ENCODE results near the gene CD40. TPM values are rescaled to one million over a fixed set of nuclear protein-coding genes. Genes with fewer than 3 reads are reported as not detected.
"Not testable (repeated sequence)": the region's sequence is repeated elsewhere in the genome, so short reads cannot be mapped to it uniquely, and the experiment has no call there.

Gene CD40
- polyA plus RNA-seq, 3 donors, result 14.4 to 26.1 (median 18.8) TPM

DNA sequence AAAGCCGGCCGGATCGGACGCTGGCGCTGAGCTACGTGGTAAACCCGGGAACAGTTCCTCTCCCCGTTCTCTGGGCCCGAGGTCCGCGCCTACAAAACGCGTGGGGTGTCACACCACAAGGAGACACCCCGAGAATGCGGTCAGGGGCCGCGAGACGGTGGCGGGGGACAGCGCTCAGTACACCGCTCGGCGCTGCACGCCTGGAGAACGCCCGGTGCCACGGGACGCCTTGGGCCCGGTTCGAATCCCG, 29.0 kb upstream of the CD40 start:
- H3K27me3 Mint-ChIP-seq (ENCODE audit: low read depth in 3 of 3), result no peaks in the 10 kb centered on the region
- H3K36me3 Mint-ChIP-seq, result peaks cover 5 to 6% of the 10 kb centered on the region in 2 donors
- peaks cover 53% of the 10 kb centered on the region for H4K20me1 ChIP-seq (ENCODE audit: insufficient read depth, low read length)
- peak overlapping the region; percentile 51 to 88 (median 75) for H3K4me3 ChIP-seq (replicated peaks in 1 of 3; ENCODE audit: low read depth in 2 of 3, low read length in 3 of 3)
- H3K9ac ChIP-seq (ENCODE audit: insufficient read depth, low read length, poor library complexity, severe bottlenecking), result peak overlapping the region; percentile 92
- H3K27ac Mint-ChIP-seq, result peak overlapping the region; percentile 85 to 97 (median 93)
- H2AFZ ChIP-seq (ENCODE audit: insufficient read depth, low read depth, low read length, poor library complexity, severe bottlenecking), result peak overlapping the region; percentile 91
- H3K4me3 Mint-ChIP-seq, result peak overlapping the region; percentile 85 to 94
- peaks cover 50% of the 10 kb centered on the region for H3K4me1 Mint-ChIP-seq
- intact Hi-C loops (cut with micrococcal nuclease), result loop anchor here (5.0 to 10.0 kb wide), 3 partner anchors 77 to 117 kb away; partner anchors contain the start of gene ZNF335 (in 1 of the 2)
- peaks cover 53% of the 10 kb centered on the region for H3K79me2 ChIP-seq (ENCODE audit: insufficient read depth, low read length)
- 0% methylated on average over 31 of the region's 31 CpGs for WGBS (ENCODE audit: insufficient coverage)
- TF ChIP-seq, protein P1, sequence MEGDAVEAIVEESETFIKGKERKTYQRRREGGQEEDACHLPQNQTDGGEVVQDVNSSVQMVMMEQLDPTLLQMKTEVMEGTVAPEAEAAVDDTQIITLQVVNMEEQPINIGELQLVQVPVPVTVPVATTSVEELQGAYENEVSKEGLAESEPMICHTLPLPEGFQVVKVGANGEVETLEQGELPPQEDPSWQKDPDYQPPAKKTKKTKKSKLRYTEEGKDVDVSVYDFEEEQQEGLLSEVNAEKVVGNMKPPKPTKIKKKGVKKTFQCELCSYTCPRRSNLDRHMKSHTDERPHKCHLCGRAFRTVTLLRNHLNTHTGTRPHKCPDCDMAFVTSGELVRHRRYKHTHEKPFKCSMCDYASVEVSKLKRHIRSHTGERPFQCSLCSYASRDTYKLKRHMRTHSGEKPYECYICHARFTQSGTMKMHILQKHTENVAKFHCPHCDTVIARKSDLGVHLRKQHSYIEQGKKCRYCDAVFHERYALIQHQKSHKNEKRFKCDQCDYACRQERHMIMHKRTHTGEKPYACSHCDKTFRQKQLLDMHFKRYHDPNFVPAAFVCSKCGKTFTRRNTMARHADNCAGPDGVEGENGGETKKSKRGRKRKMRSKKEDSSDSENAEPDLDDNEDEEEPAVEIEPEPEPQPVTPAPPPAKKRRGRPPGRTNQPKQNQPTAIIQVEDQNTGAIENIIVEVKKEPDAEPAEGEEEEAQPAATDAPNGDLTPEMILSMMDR (IDR thresholded peaks at IDR 0.05), result no peak
- peak; percentile 34 to 43 (median 36) for DNase-seq
- H3K4me2 ChIP-seq (replicated peaks; ENCODE audit: extremely low read depth, low read length, poor library complexity, severe bottlenecking), result peak overlapping the region; percentile 96
- peaks cover 0 to 3% of the 10 kb centered on the region in 2 donors for H3K9me3 ChIP-seq (replicated peaks in 1 of 2; ENCODE audit: control insufficient read depth in 1 of 2, insufficient read depth in 1 of 2, low read length in 2 of 2)
- peaks cover 27 to 50% of the 10 kb centered on the region in 2 donors for H3K4me1 ChIP-seq (ENCODE audit: control insufficient read depth in 1 of 2, insufficient read depth in 2 of 2, low read length in 2 of 2)
- peaks cover 0 to 8% (median 1%) of the 10 kb centered on the region in 7 donors for H3K9me3 Mint-ChIP-seq
- H3K36me3 ChIP-seq (replicated peaks in 1 of 2; ENCODE audit: control insufficient read depth in 1 of 2, insufficient read depth in 2 of 2, low read length in 2 of 2), result no peaks in the 10 kb centered on the region
- peak overlapping the region; percentile 58 to 92 for H3K27ac ChIP-seq (ENCODE audit: low read depth in 1 of 2, low read length in 2 of 2)
- H3K27me3 ChIP-seq (ENCODE audit: control insufficient read depth in 2 of 2, insufficient read depth in 2 of 2, low read length in 2 of 2), result no peaks in the 10 kb centered on the region

DNA sequence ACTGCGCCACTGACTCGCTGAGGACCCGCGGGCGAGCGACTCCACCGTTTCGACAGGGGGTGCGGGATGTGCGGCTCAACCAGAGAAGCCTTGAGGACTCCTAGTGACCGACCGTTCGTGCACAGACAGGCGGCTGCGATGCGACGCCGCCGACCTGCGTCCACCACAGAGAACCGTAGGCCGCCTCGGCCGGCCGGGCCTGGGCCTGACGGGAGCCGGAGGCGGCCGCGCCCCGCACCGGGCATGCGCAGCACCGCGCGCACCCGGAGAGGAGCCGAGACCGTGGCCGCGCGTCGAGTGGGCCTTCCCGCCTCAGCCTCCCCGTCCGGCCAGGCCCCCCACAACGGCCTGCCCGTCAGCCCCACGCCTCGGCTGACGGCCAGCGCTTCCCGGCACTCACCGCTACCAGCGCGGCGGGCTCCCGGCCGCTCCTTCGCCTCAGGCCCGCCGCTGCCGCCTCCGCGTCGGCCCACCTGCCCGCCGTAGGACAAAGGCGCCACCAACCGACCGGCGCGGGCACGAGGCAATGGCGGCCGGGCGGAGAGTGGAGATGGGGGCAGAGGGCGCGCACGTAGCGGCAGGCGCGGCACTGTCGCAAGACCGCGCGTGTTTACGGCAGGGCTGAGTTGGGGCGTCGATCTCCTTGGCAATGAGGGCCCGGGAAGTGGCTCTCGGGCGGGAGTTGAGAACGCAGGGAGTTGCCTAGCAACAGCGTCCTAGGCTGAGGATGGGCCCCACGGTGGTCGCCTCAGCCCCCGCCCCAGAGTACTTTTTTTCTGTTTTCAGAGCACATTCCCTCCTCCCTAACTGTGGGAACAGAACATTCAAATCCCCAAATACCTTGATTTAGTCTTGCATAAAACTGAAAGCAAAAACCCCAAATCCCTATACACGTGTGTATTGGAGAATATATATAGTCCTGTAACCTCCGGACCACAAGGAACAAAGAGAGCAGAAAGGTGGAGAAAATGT, 28.4 kb upstream of the CD40 start, which contains the start of gene NCOA5:
NCOA5 (minus strand) TSS at position 546 of the 972 bp plus-strand sequence. CDS start 10,538 bp downstream, outside the sequence.
- H3K4me1 Mint-ChIP-seq, result peaks cover 44% of the 10 kb centered on the region
- intact Hi-C loops (cut with micrococcal nuclease), result loop anchor here (5.0 to 10.0 kb wide), 4 partner anchors 77 to 295 kb away; partner anchors contain the start of genes DNTTIP1 (in 1 of the 2), WFDC3 (in 1 of the 2) and ZNF335 (in 1 of the 2)
- no peaks in the 10 kb centered on the region for H3K27me3 Mint-ChIP-seq (ENCODE audit: low read depth in 3 of 3)
- peak within 1 kb of the TSS; percentile 85 to 94 for H3K4me3 Mint-ChIP-seq
- Histone ChIP-seq H3K27ac (ENCODE audit: low read depth in 1 of 2, low read length in 2 of 2) (peak within 1 kb of the TSS; percentile 58 to 92), H3K4me1 (ENCODE audit: control insufficient read depth in 1 of 2, insufficient read depth in 2 of 2, low read length in 2 of 2) (peaks cover 25 to 46% of the 10 kb centered on the region in 2 donors), H3K9me3 (replicated peaks in 1 of 2; ENCODE audit: control insufficient read depth in 1 of 2, insufficient read depth in 1 of 2, low read length in 2 of 2) (peaks cover 0 to 3% of the 10 kb centered on the region in 2 donors), H3K27me3 (ENCODE audit: control insufficient read depth in 2 of 2, insufficient read depth in 2 of 2, low read length in 2 of 2) (no peaks in the 10 kb centered on the region), H3K4me3 (replicated peaks in 1 of 3; ENCODE audit: low read depth in 2 of 3, low read length in 3 of 3) (peak within 1 kb of the TSS; percentile 51 to 88 (median 75)), H4K20me1 (ENCODE audit: insufficient read depth, low read length) (peaks cover 47% of the 10 kb centered on the region), H3K79me2 (ENCODE audit: insufficient read depth, low read length) (peaks cover 47% of the 10 kb centered on the region), H2AFZ (ENCODE audit: insufficient read depth, low read depth, low read length, poor library complexity, severe bottlenecking) (peak within 1 kb of the TSS; percentile 91), H3K4me2 (replicated peaks; ENCODE audit: extremely low read depth, low read length, poor library complexity, severe bottlenecking) (peak within 1 kb of the TSS; percentile 96), H3K36me3 (replicated peaks in 1 of 2; ENCODE audit: control insufficient read depth in 1 of 2, insufficient read depth in 2 of 2, low read length in 2 of 2) (no peaks in the 10 kb centered on the region), H3K9ac (ENCODE audit: insufficient read depth, low read length, poor library complexity, severe bottlenecking) (peak within 1 kb of the TSS; percentile 92)
- peaks cover 5 to 6% of the 10 kb centered on the region in 2 donors for H3K36me3 Mint-ChIP-seq
- peaks cover 0 to 8% (median 1%) of the 10 kb centered on the region in 7 donors for H3K9me3 Mint-ChIP-seq
- under 1% methylated on average over 97 of the region's 100 CpGs for WGBS (ENCODE audit: insufficient coverage)
- DNase-seq, result peak; percentile 90 to 94 (median 92)
- TF ChIP-seq, protein P1 (IDR thresholded peaks at IDR 0.05), result no peak
- peak within 1 kb of the TSS; percentile 85 to 97 (median 93) for H3K27ac Mint-ChIP-seq

DNA sequence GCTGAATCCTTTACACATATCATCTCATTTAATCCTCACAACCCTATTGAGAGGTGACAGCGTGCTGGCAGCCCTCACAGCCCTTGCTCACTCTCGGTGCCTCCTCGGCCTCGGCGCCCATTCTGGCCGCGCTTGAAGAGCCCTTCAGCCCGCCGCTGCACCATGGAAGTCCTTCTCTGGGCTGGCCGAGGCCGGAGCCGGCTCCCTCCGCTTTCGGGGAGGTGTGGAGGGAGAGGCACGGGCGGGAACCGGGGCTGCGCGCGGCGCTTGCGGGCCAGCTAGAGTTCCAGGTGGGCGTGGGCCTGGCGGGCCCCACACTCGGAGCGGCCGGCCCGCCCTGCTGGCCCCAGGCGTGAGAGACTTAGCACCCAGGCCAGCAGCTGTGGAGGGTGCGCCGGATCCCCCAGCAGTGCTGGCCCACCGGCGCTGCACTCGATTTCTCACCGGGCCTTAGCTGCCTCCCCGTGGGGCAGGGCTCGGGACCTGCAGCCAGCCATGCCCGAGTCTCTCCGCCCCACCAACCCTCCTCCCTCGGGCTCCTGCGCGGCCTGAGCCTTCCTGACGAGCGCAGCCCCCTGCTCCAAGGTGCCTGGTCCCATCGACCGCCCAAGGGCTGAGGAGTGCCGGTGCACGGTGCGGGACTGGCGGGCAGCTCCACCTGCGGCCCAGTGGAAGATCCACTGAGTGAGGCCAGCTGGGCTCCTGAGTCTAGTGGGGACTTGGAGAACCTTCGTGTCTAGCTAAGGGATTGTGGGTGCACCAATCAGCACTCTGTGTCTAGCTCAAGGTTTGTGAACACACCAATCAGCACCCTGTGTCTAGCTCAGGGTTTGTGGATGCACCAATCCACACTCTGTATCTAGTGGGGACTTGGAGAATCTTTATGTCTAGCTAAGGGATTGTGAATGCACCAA, 26.2 kb upstream of the CD40 start:
- H3K4me3 ChIP-seq (replicated peaks in 1 of 3; ENCODE audit: low read depth in 2 of 3, low read length in 3 of 3); H3K27ac Mint-ChIP-seq; H3K36me3 ChIP-seq (replicated peaks in 1 of 2; ENCODE audit: control insufficient read depth in 1 of 2, insufficient read depth in 2 of 2, low read length in 2 of 2); H3K36me3 Mint-ChIP-seq; H3K4me2 ChIP-seq (replicated peaks; ENCODE audit: extremely low read depth, low read length, poor library complexity, severe bottlenecking); H3K9me3 ChIP-seq (replicated peaks in 1 of 2; ENCODE audit: control insufficient read depth in 1 of 2, insufficient read depth in 1 of 2, low read length in 2 of 2); H3K27me3 ChIP-seq (ENCODE audit: control insufficient read depth in 2 of 2, insufficient read depth in 2 of 2, low read length in 2 of 2); H3K4me3 Mint-ChIP-seq; H3K9ac ChIP-seq (ENCODE audit: insufficient read depth, low read length, poor library complexity, severe bottlenecking); H3K9me3 Mint-ChIP-seq; H3K27ac ChIP-seq (ENCODE audit: low read depth in 1 of 2, low read length in 2 of 2); H2AFZ ChIP-seq (ENCODE audit: insufficient read depth, low read depth, low read length, poor library complexity, severe bottlenecking); DNase-seq: not testable (repeated sequence)
- H4K20me1 ChIP-seq (ENCODE audit: insufficient read depth, low read length), result peaks cover 25% of the 10 kb centered on the region
- H3K79me2 ChIP-seq (ENCODE audit: insufficient read depth, low read length), result peaks cover 25% of the 10 kb centered on the region
- H3K4me1 Mint-ChIP-seq, result peaks cover 23% of the 10 kb centered on the region
- peaks cover 2 to 13% (median 6%) of the 10 kb centered on the region in 3 donors for H3K27me3 Mint-ChIP-seq (ENCODE audit: low read depth in 3 of 3)
- peaks cover 16 to 32% of the 10 kb centered on the region in 2 donors for H3K4me1 ChIP-seq (ENCODE audit: control insufficient read depth in 1 of 2, insufficient read depth in 2 of 2, low read length in 2 of 2)
- 97% methylated on average over 35 of the region's 52 CpGs for WGBS (ENCODE audit: insufficient coverage)
- intact Hi-C loops (cut with micrococcal nuclease), result loop anchor here in 1 of 2 donors (10.0 kb wide), 1 partner anchor 297 kb away; the partner anchor contains the start of genes DNTTIP1 and WFDC3

All from CD14-positive monocyte (primary cell).